Pulmonary artery endothelial cell (primary cell): ENCODE measurements around the gene KBTBD12. TPM values are rescaled to one million over a fixed set of nuclear protein-coding genes. Genes with fewer than 3 reads are reported as not detected.
"Not testable (repeated sequence)": the region's sequence is repeated elsewhere in the genome, so short reads cannot be mapped to it uniquely, and the experiment has no call there.

Experiments used
- DNase-seq: peaks from one replicate; pipeline ENCODE4 v3.0.0-alpha.2; 2011; ENCODE audit warnings: low read depth, low spot score
- total RNA-seq: library from RNA; depleted of rRNA; stranded (reverse); fragments of >200 nt; gene quantifications from 2 replicates; pipeline ENCODE4 v1.2.3, GENCODE V29; 2014

The KBTBD12 gene
- total RNA-seq, 1 donor from 2014 or later: not detected

DNA sequence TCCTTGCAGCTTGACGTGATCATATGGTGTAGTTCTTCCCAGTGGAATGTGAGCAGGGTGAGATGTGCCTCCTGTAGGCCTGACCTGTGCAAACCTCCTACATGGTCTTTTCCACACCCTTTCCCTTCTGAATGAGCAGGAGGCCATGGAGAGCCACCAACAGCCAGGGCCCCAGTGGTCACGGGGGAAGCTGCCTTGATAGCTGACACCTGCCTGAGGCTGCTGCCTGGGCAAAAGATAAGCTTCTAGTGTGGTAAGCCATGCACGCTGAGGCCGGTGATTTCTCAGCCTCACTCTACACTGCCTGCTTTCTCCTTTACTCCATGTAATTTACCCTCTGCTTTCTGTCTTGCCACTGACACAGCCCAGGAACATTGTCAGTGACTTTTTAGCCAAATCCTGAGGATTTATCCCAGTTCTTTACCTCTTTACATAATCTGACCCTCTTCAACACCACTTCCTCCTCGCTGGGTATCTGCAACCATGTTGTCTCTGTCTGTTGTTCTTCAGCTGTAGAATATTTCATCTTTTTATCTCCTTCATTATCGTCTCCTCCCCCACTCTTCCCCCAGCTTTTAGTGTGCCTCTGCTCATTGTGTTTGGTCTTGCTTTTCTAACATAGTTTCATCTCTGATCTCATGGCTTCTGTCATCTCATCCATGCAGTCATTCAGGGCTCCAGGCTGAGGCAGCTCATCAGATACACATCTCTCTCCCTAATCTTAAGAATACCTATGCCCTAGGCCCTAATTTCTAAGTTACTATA is 11.2 kb upstream of the KBTBD12 start:
- no peak for DNase-seq

DNA sequence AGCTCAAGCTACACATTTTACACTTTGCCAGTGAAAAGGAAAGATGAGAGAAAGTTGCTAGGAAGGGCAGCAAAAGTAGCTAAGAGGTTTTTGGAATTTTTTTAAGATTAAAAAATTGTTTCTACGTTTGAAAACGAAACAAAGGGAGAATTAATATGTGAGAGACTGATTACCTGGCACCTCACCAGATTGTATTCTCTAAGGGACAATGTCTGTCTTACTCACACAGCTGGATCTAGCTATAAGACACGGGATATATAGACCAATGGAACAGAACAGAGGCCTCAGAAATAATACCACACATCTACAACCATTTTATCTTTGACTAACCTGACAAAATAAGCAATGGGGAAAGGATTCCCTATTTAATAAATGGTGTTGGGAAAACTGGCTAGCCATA is 9.5 kb upstream of the KBTBD12 start:
- DNase-seq: no peak

DNA sequence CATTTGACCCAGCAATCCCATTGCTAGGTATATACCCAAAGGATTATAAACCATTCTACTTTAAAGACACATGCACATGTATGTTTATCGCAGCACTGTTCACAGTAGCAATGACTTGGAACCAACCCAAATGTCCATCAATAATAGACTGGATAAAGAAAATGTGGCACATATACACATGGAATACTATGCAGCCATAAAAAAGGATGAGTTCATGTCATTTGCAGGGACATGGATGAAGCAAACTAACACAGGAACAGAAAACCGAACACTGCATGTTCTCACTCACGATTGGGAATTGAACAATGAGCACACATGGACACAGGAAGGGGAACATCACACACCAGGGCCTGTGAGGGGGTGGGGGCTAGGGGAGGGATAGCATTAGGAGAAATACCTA is 8.4 kb upstream of the KBTBD12 start:
- not testable (repeated sequence) for DNase-seq

DNA sequence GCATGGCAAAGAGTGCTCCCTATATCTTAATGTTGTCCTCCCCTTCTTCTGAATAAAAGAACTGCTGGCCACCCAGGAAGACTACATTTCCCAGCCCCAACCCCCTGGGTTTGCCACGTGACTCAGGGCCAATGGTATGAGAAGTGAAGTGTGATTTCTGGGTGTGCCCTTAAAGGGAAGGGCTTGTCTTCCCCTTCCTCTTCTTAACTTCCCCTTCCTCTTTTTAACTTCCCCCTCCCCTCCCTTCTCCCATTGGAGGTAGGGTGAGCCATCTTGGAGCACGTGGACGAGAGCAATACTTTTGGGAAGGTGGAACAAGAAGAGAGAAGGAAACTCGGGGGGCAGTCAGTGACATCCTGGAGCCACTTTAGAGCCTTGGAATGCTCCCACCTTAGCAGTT is 6.8 kb upstream of the KBTBD12 start:
- DNase-seq: no peak

DNA sequence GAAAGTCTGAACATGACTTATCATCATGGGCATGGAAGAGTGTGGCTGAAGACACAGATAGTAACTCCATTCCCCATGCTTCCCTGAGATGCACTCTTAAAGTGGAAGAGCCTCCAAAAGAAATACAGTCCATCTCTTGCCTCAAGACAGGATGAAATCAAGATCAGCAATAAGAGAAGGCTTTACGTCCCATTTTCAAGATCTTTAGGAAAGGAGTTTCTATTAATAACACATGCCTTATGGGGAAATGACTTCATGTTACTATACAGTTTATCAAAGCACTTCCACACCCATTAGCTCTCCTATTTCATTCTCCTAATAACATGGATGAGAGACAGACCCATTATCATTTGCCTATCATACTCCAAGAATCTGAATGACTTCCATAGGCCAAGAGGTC is 6.1 kb upstream of the KBTBD12 start:
- no peak for DNase-seq

DNA sequence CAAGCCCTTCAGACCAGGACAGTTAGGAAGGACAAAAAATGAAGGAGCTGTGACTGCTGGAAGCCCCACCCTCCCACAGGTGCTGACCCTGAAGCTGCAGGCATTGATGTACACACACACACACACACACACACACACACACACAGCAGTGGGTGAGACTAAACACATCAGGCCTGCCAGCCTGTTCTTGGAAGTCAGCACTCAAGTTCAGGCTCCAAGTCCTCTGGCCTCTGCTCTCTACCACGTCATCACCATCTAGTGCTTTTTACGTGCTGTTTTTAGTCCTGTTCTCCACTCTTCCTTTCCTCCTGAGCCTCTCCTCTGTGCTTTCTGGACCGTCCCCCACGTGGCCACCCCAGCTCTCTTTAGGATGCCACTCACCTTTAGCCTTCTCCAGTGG is 5.4 kb upstream of the KBTBD12 start:
- DNase-seq: no peak

DNA sequence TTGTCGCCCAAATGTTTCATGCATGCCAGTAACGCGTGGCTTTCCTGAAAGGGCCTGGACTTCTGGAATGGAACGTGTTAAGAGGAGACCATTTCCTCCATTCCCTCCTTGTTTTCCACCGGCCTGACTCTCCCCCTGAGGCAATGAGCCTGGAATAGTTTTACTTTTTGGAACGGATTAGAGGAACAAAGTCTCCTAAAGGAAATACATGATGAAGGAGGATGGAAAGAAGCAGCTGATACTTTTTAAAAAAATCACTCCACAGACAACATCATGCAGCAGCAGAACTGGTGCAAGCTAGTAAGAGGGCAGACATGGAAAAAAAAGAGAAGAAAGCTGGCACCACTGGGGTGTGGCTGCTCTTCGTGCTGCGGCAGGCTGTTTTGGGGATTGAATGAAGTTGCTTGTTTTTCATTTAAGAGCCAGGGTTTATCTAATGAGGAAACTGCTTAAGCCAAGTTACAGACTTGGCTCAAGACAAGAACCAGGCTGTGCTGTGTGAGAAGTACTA is 3.6 kb upstream of the KBTBD12 start:
- no peak for DNase-seq

DNA sequence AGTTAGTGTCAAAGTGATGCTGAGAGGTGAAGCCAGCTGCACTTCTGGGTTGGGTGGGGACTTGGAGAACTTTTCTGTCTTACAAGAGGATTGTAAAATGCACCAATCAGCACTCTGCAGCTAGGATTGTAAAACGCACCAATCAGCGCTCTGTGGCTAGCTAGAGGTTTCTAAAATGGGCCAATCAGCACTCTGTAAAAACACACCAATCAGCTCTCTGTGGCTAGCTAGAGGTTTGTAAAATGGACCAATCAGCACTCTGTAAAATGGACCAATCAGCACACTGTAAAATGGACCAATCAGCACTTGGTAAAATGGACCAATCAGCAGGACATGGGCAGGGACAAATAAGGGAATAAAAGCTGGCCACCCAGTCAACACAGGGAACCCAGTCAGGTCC is 1.2 kb upstream of the KBTBD12 start:
- DNase-seq: not testable (repeated sequence)

DNA sequence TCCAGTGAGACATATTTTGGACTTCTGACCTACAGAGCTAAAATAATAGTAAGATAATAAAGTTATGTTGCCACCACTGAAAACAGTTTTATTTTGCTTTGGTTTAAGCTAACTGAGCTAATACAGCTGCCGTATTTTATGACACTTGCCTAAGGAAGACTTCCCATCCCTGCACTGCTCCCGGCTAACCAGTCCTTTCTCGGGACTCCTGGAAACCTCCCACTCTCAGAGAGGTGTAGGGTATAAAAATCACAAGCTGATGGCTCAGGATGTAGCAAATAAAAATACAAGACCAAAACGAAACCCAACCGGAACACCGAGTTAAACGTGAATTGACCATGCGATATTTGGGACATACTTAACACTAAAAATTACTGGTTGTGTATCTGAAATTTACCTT is 448 bp upstream of the KBTBD12 start:
- no peak for DNase-seq

DNA sequence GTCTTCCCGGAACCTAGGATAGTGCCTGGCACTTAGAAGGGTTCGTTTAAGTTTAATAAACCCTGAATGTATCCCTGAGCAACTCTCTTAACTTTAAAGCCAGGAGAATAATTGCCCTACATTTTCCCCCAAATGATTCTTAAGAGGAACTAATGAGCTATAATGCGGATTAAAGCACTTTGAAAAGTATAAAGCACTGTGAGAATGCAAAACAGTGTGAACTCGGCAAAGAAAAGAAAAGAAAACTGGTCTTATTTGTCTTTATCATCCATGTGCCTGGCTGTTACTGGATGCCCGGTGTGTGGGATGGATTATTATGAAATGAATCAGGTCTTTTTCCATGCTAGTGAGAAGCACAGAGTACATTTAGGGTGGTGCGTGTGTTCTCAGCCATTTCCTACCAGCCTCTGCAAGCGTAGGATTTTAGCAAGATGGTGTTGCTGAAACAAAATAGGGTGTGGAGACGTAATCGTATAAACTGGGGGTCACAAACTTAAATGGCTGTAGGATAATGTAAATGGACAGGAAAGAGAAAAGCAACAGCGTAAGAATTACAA is 983 bp downstream of the KBTBD12 start:
- DNase-seq: no peak

DNA sequence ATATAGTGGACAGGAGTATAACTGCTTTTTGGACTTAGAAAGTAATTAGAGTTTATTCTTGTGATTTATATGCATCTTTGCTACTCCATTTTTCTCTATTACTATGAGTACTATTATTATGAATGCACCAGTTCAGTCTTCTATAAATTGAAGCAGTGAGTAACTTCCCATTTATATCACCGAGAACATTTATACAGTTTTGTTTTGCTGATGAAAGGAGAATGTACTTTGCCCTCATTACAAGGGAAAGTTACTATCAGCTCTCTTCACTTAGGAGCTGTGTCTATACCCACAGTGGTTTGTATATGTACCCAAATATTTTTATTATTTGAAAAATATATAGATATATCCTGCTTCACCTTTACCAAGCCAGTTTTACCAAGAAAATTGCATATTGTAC is 5.7 kb downstream of the KBTBD12 start:
- no peak for DNase-seq

DNA sequence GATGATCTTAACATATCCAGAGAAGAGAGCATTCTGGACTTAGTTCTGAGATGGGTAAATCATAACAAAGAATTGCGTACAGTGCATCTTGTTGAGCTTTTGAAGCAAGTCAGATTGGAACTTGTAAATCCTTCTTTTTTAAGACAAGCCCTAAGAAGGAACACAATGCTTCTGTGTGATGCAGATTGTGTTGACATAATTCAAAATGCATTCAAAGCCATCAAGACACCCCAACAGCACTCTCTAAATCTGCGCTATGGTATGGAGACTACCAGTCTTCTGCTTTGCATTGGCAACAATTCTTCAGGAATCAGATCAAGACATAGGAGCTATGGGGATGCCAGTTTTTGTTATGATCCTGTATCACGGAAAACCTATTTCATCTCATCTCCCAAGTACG is 8.6 kb downstream of the KBTBD12 start:
- no peak for DNase-seq

DNA sequence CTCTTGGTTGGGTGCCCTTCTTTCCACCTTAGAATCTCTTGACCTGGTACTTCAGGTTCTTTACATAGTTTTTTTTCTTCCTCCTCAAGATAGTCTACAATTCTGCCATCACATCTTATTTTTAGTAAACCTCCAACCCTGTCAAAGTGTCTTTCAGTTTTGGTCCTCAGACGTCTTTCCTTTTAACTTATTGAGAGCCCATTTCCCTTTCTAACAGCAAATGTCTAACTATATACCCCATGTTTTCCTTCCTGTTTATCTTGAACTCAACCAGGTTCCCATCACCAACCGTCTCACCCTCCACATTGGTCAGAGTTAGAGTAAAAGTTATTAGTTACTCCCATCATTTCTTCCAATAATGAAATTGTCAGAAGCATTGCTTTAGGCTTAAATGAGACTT is 10.4 kb downstream of the KBTBD12 start:
- DNase-seq: no peak

DNA sequence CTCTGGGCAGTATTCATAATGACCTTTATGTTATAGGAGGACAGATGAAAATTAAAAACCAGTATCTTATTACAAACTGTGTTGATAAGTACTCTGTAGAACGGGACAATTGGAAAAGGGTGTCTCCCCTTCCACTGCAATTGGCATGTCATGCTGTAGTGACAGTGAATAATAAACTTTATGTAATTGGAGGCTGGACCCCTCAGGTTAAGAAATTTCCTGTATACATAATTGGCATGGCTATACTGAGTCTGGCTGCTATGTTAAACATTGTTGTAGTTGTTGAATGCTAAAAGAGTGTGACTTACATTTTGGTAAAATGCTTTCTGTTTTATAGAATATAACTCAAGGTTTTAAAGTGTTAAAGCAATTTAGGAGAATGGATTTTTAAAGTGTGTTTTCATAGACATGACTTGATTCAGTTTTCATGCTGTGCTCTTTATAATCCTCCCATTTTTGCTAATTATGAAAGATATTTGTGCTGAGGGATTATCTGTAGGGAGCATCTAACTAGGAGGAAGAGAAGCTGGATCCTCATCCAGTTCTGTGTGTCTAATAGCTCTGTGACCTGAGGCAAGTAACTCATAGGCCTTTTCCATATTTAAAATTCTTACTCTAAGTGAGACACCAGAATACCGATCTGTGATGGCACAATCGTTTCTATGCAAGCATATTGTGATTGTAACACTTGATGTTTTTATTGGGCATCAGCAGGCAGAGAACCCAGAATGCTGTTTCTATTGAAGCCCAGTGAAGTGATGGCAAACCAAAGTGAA is 13.0 kb downstream of the KBTBD12 start:
- no peak for DNase-seq

DNA sequence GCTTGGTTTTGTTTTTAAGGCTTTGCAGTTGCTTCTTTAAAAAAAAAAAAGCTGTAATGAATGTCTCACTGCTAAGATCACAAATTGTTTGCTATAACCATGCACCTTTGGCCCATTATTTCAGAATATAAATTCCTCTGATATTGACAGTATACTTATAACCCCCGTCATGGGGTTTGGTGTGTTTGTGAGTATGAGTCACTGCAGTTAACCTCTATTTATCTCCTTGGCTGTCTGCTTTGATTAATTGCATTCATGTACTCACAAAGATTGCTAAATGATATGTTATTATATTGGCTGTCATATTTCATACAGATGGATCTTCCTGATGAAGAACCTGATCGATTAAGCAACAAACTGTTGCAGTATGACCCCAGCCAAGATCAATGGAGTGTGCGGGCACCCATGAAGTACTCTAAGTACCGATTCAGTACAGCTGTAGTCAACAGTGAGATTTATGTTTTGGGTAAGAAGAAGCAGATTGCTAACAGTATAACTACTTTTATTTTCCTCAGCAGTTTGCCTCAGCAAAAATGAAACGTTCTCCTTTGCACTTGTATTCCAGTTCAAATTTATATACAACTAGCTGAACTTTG is 14.9 kb downstream of the KBTBD12 start:
- DNase-seq: no peak

DNA sequence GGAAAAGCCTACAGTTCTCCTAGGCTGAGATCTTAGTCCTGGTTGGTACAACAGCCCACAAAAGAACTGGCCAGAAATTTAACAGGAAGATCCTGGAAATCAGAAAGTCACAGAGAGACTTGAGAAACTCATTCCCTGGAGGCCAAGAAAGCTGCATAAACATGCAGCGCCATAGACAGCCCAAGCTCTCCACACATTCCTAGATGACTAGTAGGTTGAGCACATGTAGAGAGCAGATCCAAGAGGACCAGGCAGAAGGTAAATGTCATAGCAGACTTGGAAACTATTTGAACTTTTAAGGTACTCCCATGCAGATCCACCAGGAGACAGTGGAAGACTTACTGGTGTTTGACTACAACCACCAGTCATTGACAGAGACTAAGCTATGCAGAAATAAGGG is 18.4 kb downstream of the KBTBD12 start:
- DNase-seq: no peak

DNA sequence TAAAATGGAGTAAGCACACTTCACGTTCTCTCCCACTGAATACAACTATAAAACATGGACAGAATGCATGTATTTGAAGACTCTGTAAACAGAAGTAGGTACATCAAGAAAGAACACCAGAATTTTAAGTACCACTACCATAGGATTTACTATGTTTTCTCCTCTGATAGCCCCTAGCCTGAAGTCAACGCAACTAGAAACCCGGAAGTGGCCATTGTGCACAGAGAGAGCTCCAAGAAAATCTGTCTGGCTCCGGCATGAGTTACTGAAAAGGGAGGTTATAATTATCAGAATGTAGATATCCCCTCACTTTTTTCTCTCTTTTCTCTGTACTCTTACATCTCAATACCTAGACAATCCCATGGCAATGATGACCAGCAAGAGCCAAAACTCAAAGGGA is 23.8 kb downstream of the KBTBD12 start:
- no peak for DNase-seq

DNA sequence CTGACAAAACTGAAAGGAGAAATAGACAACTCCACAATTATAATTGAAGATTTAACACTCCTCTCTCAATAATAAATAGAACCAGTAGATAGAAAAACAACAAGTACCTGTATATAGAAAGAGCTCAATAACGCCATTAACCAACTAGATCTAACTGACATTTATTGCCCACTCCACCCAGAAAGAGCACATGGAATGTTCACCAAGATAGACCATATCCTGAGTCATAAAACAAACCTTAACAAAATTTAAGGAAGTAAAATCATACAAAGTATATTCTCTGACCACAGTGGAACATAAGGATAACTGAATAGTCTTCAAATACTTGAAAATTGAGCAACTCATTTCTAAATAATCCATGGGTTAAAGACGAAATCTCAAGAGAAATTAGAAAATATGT is 25.1 kb downstream of the KBTBD12 start:
- no peak for DNase-seq

DNA sequence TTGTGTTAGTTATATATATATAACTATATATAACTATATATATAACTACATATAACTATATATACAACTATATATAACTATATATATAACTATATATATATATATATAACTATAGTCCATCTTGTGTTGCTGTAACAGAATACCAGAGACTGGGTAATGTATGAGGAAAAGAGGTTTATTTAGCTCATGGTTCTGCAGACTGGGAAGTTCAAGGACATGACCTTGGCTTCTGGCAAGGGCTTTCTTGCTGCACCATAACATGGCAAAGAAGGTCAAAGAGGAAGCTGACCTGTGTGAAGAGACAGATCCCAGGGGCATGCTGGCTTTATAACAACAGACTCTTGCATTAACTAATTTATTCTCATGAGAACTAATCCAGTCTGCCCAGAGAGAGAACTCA is 27.6 kb downstream of the KBTBD12 start:
- DNase-seq: no peak

DNA sequence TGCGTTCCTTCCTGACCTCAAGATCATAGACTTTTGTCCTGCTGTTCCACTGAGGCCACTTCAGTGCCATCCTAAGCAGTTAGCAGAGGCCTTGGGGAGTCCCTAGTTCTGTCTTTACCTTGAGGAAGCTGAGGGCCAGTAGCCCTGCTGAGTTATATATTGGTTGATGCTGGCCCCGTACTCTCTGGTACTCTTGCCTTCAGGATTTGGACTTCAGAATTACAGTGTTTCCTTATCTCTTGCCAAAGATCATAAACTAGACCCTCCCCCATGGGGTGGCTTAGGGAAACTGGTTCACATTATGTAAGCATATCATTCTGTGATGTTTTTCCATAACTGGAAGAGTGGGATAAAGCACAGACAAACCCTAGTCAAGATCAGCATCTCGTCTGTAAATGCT is 33.2 kb downstream of the KBTBD12 start:
- DNase-seq: no peak

DNA sequence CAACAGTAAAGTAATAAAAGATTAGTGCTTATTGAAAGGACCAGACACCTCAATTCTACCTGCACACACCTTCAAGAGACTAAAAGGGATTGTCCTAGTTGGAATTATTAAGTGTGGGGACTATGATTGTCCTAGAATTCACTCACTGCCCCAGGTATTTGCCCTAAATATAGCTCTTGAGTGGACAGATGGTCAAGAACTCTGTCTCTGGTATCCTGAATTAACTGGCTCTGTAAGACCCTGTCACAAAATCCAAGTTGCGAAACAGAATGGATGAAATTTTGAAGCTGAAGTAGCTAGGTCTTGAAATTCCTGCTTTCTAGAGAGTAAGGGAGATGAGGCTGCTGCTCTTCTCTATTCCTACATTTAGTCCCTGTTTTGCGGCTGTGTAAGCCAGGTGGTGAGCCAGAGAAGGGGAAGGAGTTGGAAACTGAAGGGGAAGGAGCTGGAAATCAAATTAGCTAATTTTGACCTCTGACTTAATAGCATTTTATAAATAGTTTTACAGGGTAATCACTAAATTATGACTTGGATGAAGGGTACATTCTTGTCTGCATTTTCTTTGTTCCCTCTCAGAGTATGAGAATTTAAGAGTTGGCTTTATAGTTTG is 34.5 kb downstream of the KBTBD12 start:
- DNase-seq: no peak

DNA sequence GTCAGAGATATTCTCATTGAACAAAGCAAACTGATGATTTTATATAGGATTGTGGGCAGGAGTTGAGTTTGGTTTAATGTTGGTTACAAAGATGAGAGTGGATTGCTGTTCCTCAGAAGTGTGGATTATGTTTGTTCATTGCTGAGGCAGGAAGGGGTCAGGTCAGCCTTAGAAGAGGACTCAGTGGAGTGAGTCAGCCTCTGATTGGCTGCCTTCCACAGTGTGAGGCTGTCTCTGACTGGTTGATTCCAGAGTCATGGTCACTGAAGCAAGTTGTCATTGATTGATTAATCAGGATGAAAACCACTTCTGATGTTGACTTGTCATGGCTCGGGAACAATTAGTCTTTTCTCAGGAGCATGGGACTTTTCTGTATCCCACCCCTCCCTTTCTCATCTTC is 36.2 kb downstream of the KBTBD12 start:
- no peak for DNase-seq
